Natural killer cell (primary cell): ENCODE measurements around the gene SAPCD2. TPM values are rescaled to one million over a fixed set of nuclear protein-coding genes. Genes with fewer than 3 reads are reported as not detected.
A peak's percentile ranks its signal among the peaks of the same experiment; 100 is the strongest.

Experiments
- ATAC-seq, 3 donors: fragments of 150-1000 bp in 2 of 3; fragments of 200-7000 bp in 1 of 3; cut with Tn5 transposase; 1 replicate in 1 of 3; 2 replicates in 2 of 3; pipeline ENCODE4 v1.10.0; 2021; ENCODE audit warnings: mild to moderate bottlenecking in 2 of 3, moderate library complexity in 2 of 3
- DNase-seq, 2 donors: peaks; one replicate each; pipeline versions ENCODE4 v3.0.0 to v3.0.0-alpha.2; 2013 to 2021; ENCODE audit warnings: mixed read lengths in 1 of 2
- H3K27ac ChIP-seq: one replicate; pipeline ENCODE4 v1.5.1; 2013; ENCODE audit warnings: mild to moderate bottlenecking, low read length
- H3K27me3 ChIP-seq: one replicate; pipeline ENCODE4 v1.6.1; 2013; ENCODE audit warnings: low read length; ENCODE audit not compliant: control insufficient read depth, insufficient read depth
- H3K36me3 ChIP-seq: one replicate; pipeline ENCODE4 v1.6.1; 2013; ENCODE audit warnings: low read length; ENCODE audit not compliant: control insufficient read depth, insufficient read depth
- H3K4me1 ChIP-seq: one replicate; pipeline ENCODE4 v1.6.1; 2013; ENCODE audit warnings: low read length; ENCODE audit not compliant: control insufficient read depth, insufficient read depth
- H3K4me3 ChIP-seq: one replicate; pipeline ENCODE4 v1.5.1; 2013; ENCODE audit warnings: low read length
- H3K9me3 ChIP-seq: one replicate; pipeline ENCODE4 v1.6.1; 2013; ENCODE audit warnings: low read length; ENCODE audit not compliant: control insufficient read depth, insufficient read depth
- H3K27ac Mint-ChIP-seq, 2 donors: one replicate each; pipeline ENCODE4 v1.8.0; 2022; ENCODE audit warnings: mild to moderate bottlenecking in 2 of 2, mixed read lengths in 2 of 2, moderate library complexity in 1 of 2
- H3K27me3 Mint-ChIP-seq, 2 donors: one replicate each; pipeline ENCODE4 v1.8.0; 2022; ENCODE audit warnings: low read depth in 2 of 2, mixed read lengths in 2 of 2
- H3K36me3 Mint-ChIP-seq: one replicate; pipeline ENCODE4 v1.8.0; 2022; ENCODE audit warnings: mixed read lengths
- H3K4me1 Mint-ChIP-seq, 2 donors: one replicate each; pipeline ENCODE4 v1.8.0; 2022; ENCODE audit warnings: mixed read lengths in 2 of 2
- H3K4me3 Mint-ChIP-seq: one replicate; pipeline ENCODE4 v1.8.0; 2022; ENCODE audit warnings: mild to moderate bottlenecking, moderate library complexity, mixed read lengths
- H3K9me3 Mint-ChIP-seq, 2 donors: one replicate each; pipeline ENCODE4 v1.8.0; 2022; ENCODE audit warnings: mixed read lengths in 2 of 2
- CTCF ChIP-seq: fragments of 200-600 bp; IDR thresholded peaks from one replicate; pipeline ENCODE4 v1.8.0; 2022; ENCODE audit warnings: antibody characterized with exemption
- WGBS: methylation state at CpG from one replicate; pipeline ENCODE4 v1.1.7; 2013; ENCODE audit warnings: missing lambda C conversion rate; ENCODE audit not compliant: insufficient coverage; 5-methylcytosine and 5-hydroxymethylcytosine counted together
- intact Hi-C: fragments of 100-400 bp; cut with micrococcal nuclease; formaldehyde crosslinking; loops from one replicate; pipeline ENCODE4 v1.14.2; 2022
- total RNA-seq, 4 donors: library from RNA; stranded (reverse); fragments of 120-200 nt in 1 of 4; gene quantifications; one replicate each; pipeline versions ENCODE4 v1.2.3 to v1.2.4, GENCODE V29; 2013 to 2022

The SAPCD2 gene
- total RNA-seq, 3 donors from 2014 or later (not counting 1 experiment from before 2014, with no cell fraction given) = 0.59 to 2.6 (median 1.0) TPM

GRCh38 chr9:137029058-137029936 is 41.1 kb downstream of the SAPCD2 start:
- peak overlapping the region; percentile 91 for H3K4me3 Mint-ChIP-seq
- ATAC-seq (peak; percentile 43 to 67 (median 50)), DNase-seq (peak; percentile 79 to 83)
- no peaks in the 10 kb centered on the region for H3K27me3 Mint-ChIP-seq
- no peaks in the 10 kb centered on the region for H3K9me3 ChIP-seq
- H3K27ac ChIP-seq = peak overlapping the region; percentile 73
- no peaks in the 10 kb centered on the region for H3K9me3 Mint-ChIP-seq
- no peaks in the 10 kb centered on the region for H3K36me3 ChIP-seq
- H3K27ac Mint-ChIP-seq = peak overlapping the region; percentile 88 to 91
- 4% methylated on average over 17 of the region's 19 CpGs for WGBS
- no peaks in the 10 kb centered on the region for H3K36me3 Mint-ChIP-seq
- peak overlapping the region; percentile 68 for H3K4me3 ChIP-seq
- TF ChIP-seq CTCF = peak; percentile 80
- H3K27me3 ChIP-seq = no peaks in the 10 kb centered on the region
- peaks cover 92% of the 10 kb centered on the region for H3K4me1 ChIP-seq
- H3K4me1 Mint-ChIP-seq = peaks cover 32 to 68% of the 10 kb centered on the region in 2 donors
- intact Hi-C loops = no loop called here

- DNase-seq (peak; percentile 70 to 90), ATAC-seq (peak; percentile 64 to 75 (median 67))
- H3K27ac ChIP-seq = peak overlapping the region; percentile 73
- Mint-ChIP-seq H3K4me1 (peaks cover 32 to 67% of the 10 kb centered on the region in 2 donors), H3K27ac (peak overlapping the region; percentile 88 to 91), H3K27me3 (no peaks in the 10 kb centered on the region), H3K4me3 (peak overlapping the region; percentile 91), H3K36me3 (no peaks in the 10 kb centered on the region), H3K9me3 (no peaks in the 10 kb centered on the region)
- no peaks in the 10 kb centered on the region for H3K9me3 ChIP-seq
- H3K4me3 ChIP-seq = peak overlapping the region; percentile 68
- peaks cover 85% of the 10 kb centered on the region for H3K4me1 ChIP-seq
- no peak for TF ChIP-seq CTCF
- H3K36me3 ChIP-seq = no peaks in the 10 kb centered on the region
- under 1% methylated on average over 98 of the region's 98 CpGs for WGBS
- no peaks in the 10 kb centered on the region for H3K27me3 ChIP-seq
- intact Hi-C loops = no loop called here
Measured at GRCh38 chr9:137028263-137029057, 41.9 kb downstream of the SAPCD2 start.

GRCh38 chr9:137027369-137028262 is 42.7 kb downstream of the SAPCD2 start, which contains the start of gene ABCA2:
Gene ABCA2, minus strand, starts transcription at chr9:137028237. Its CDS starts 97 bp downstream, at chr9:137028140.
- no peak for TF ChIP-seq CTCF
- H3K27me3 Mint-ChIP-seq = no peaks in the 10 kb centered on the region
- Histone ChIP-seq H3K4me1 (peaks cover 76% of the 10 kb centered on the region), H3K27me3 (no peaks in the 10 kb centered on the region), H3K4me3 (peak within 1 kb of the TSS; percentile 68), H3K27ac (peak within 1 kb of the TSS; percentile 73), H3K36me3 (peaks cover 1% of the 10 kb centered on the region), H3K9me3 (no peaks in the 10 kb centered on the region)
- no peaks in the 10 kb centered on the region for H3K36me3 Mint-ChIP-seq
- H3K4me3 Mint-ChIP-seq = peak within 1 kb of the TSS; percentile 91
- peak within 1 kb of the TSS; percentile 88 to 91 for H3K27ac Mint-ChIP-seq
- DNase-seq = no peak
- ATAC-seq = no peak
- intact Hi-C loops = no loop called here
- H3K4me1 Mint-ChIP-seq = peaks cover 27 to 61% of the 10 kb centered on the region in 2 donors
- no peaks in the 10 kb centered on the region for H3K9me3 Mint-ChIP-seq
- 6% methylated on average over 95 of the region's 95 CpGs for WGBS
